ENCODE measurements around the gene CYB561.
A peak's percentile ranks its signal among the peaks of the same experiment; 100 is the strongest.

CYB561 gene, protein sequence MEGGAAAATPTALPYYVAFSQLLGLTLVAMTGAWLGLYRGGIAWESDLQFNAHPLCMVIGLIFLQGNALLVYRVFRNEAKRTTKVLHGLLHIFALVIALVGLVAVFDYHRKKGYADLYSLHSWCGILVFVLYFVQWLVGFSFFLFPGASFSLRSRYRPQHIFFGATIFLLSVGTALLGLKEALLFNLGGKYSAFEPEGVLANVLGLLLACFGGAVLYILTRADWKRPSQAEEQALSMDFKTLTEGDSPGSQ

DNA sequence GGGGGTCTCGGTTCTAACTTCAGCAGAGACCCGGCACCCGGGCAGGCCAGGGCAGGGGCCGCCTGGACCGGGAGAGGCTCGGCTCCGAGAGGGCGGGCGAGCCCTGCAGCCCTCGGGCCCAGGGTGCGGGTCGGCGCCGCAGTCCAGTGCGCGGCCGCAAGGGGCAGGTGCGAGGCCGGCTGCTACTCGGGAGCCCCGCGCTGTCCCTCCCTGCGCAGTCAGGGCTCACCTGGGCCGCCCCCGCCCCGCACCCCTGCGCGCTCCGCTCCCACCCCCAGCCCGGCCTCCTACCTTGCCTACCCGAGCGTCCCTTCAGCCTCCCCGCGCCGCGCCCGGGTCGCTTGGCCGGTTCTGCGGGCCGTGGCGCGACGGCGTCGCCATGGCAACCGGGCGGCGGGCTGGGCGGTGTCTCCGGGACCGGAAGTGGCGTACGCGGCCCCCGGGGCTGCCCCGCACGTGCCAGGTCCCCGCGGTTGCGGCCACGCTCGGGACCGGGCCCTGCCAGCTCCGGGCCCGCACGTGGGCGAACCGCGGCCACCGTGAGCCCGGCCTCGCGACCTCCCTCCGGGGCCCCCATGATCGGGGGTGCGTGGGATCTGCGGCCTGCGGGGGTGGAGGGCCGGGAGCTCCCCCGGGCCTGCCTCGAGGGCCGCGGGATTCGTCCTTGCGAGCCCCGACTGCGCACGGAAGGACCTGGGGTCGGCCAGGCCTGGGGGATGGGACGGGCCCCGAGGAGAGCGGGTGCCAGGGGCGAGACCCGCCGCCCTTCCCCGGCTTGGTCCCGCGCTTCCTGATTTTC is at the start of gene CYB561:
Gene CYB561 (minus strand): TSS at position 353 of the 799 bp plus-strand sequence. CDS start 8,759 bp downstream, outside the sequence.
- H3K4me3 ChIP-seq (replicated peaks in 1 of 2; ENCODE audit: low read depth in 2 of 2, low read length in 2 of 2): peak within 1 kb of the TSS; percentile 42 to 45
- TF ChIP-seq, protein P1, sequence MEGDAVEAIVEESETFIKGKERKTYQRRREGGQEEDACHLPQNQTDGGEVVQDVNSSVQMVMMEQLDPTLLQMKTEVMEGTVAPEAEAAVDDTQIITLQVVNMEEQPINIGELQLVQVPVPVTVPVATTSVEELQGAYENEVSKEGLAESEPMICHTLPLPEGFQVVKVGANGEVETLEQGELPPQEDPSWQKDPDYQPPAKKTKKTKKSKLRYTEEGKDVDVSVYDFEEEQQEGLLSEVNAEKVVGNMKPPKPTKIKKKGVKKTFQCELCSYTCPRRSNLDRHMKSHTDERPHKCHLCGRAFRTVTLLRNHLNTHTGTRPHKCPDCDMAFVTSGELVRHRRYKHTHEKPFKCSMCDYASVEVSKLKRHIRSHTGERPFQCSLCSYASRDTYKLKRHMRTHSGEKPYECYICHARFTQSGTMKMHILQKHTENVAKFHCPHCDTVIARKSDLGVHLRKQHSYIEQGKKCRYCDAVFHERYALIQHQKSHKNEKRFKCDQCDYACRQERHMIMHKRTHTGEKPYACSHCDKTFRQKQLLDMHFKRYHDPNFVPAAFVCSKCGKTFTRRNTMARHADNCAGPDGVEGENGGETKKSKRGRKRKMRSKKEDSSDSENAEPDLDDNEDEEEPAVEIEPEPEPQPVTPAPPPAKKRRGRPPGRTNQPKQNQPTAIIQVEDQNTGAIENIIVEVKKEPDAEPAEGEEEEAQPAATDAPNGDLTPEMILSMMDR (IDR thresholded peaks at IDR 0.05; ENCODE audit: low read depth, low read length): no peak
- peak in 1 of 2 donors; percentile 74 for DNase-seq (ENCODE audit: low read depth in 2 of 2)

DNA sequence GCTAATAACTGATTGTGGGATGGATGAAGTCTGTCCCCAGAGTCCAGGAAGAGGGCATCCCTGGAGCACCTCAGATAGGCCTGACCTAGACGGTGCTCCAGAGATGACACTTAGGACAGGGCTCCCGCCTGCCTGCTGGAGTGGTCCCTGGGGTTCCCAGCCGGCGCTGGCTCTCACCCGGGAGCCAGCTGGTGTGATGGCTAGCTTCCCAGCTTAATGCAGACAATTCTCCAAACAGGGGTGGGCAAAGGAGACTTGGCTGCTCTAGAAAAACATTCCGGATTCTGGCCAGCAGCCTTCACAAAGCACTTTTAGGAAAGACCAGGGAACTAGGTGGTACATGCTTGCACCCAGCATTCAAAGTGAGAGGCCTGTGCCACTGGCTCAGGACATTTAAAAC is 49.4 kb upstream of the CYB561 start:
- DNase-seq (ENCODE audit: low read depth in 2 of 2): peak in 1 of 2 donors; percentile 13
- TF ChIP-seq, protein P1 (IDR thresholded peaks at IDR 0.05; ENCODE audit: low read depth, low read length): no peak
- H3K4me3 ChIP-seq (replicated peaks in 1 of 2; ENCODE audit: low read depth in 2 of 2, low read length in 2 of 2): no peak overlapping the region

DNA sequence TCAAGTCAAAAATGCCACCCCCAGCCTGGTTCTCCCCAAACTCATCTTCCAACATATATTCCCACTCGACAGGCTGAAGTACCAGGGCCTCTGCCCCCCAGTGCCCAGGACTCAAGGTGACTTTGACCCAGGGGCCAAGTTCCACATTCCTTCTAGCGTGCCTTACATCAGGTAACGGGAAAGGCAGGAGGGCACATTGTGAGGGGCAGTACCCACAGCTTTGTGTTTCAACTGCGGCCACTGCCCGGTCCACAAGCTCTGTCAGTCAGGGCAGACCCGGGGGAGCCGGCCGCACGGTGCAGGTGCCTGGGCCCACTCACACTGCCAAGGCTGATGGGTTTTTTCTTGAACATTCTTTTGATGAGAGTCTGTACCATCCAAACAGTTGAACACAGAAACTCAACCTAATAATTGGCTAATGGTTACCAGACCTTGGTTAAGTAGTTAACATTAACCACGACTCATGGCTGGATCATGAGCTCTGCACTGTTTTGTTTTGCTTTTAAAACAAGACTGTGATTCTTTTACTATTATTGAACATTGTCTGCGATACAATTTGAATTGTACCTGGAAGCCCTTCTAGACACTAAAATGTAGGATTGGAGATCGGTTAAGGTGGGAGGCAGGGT is 48.3 kb upstream of the CYB561 start:
- DNase-seq (ENCODE audit: low read depth in 2 of 2): no peak
- H3K4me3 ChIP-seq (replicated peaks in 1 of 2; ENCODE audit: low read depth in 2 of 2, low read length in 2 of 2): no peak overlapping the region
- TF ChIP-seq, protein P1 (IDR thresholded peaks at IDR 0.05; ENCODE audit: low read depth, low read length): no peak

DNA sequence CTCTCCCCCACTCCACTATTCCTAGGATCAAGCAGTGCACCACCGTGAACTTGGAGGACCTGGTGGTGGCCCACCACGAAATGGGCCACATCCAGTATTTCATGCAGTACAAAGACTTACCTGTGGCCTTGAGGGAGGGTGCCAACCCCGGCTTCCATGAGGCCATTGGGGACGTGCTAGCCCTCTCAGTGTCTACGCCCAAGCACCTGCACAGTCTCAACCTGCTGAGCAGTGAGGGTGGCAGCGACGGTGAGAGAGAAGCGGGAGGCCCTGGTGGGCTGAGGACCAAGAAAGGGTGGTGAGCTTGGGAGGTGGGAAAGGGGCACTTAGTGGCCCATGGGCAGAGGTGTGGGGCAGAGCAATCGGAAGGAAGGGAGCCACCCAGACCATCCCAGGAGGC is 47.3 kb upstream of the CYB561 start:
- TF ChIP-seq, protein P1 (IDR thresholded peaks at IDR 0.05; ENCODE audit: low read depth, low read length): no peak
- DNase-seq (ENCODE audit: low read depth in 2 of 2): no peak
- no peak overlapping the region for H3K4me3 ChIP-seq (replicated peaks in 1 of 2; ENCODE audit: low read depth in 2 of 2, low read length in 2 of 2)

DNA sequence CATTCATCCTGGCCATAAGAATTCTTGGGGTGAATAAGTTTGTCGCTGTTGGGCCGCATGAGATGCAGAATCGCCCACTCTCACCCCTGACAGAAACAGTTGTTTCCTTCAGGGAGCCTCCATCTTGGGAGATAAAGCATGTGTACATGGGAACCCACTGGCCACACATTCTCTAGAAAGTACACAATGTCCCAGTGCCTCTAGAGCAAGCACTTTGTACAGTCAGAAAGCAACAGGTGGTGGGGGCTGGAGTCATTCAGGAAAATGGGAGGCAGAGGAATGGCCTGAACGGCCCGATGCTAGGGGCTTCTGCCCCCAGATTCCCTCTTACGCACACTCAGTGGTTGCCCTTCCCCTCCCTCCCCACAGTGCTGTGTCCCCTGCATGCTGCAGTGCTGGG is 46.8 kb upstream of the CYB561 start:
- TF ChIP-seq, protein P1 (IDR thresholded peaks at IDR 0.05; ENCODE audit: low read depth, low read length): no peak
- H3K4me3 ChIP-seq (replicated peaks in 1 of 2; ENCODE audit: low read depth in 2 of 2, low read length in 2 of 2): no peak overlapping the region
- no peak for DNase-seq (ENCODE audit: low read depth in 2 of 2)

DNA sequence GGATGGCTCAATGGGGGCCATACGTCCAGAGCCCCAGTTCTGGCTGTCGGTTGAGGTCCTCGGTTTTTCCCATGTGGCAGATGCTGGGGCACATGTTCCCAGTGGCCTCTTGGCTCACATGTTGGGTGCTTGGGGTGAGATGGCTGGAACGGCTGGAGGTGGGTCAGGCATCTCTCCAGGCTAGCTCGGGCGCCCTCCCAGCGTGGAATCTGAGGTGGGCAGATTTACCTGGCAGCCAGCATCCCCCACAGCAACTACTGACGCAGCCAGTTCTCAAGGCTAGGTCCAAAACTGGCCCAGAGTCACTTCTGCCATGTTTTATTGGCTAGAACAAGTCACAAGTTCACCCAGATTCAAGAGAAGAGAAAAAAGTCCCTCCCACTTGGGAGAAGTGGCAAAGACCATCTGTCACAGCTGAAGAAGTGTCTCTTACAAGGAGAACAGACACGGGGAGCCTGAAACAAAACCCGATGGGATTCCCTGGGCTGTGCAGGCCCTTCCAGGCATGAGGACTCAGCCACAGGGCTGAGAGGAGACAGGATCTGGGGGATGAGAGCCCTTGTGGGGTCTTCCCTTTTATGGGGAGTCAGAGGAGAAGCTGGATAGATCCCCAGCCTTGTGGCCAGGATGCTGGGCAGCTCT is 46.0 kb upstream of the CYB561 start:
- DNase-seq (ENCODE audit: low read depth in 2 of 2): no peak
- TF ChIP-seq, protein P1 (IDR thresholded peaks at IDR 0.05; ENCODE audit: low read depth, low read length): no peak
- H3K4me3 ChIP-seq (replicated peaks in 1 of 2; ENCODE audit: low read depth in 2 of 2, low read length in 2 of 2): no peak overlapping the region
